Measurements from ENCODE around the gene CCL4. TPM values are rescaled to one million over a fixed set of nuclear protein-coding genes. Genes with fewer than 3 reads are reported as not detected.

CCL4 gene
- total RNA-seq, 1 donor from 2014 or later: not detected

GRCh38 chr17:36151891-36152638 is 48.4 kb downstream of the CCL4 start:
- no peaks in the 10 kb centered on the region for H3K4me1 Mint-ChIP-seq (ENCODE audit: low read depth)
- no peaks in the 10 kb centered on the region for H3K9me3 Mint-ChIP-seq (ENCODE audit: low read depth)
- no peak overlapping the region for H3K27ac Mint-ChIP-seq
- peaks cover 3% of the 10 kb centered on the region for H3K27me3 Mint-ChIP-seq
- H3K36me3 Mint-ChIP-seq (ENCODE audit: insufficient read depth): no peaks in the 10 kb centered on the region
- no peak for TF ChIP-seq CTCF (IDR thresholded peaks at IDR 0.05; ENCODE audit: unreplicated experiment)
- H3K4me3 Mint-ChIP-seq (ENCODE audit: low read depth): no peak overlapping the region
- DNase-seq (ENCODE audit: low spot score, unreplicated experiment): no peak

GRCh38 chr17:36152639-36153120 is 49.1 kb downstream of the CCL4 start:
- DNase-seq (ENCODE audit: low spot score, unreplicated experiment): no peak

DNA sequence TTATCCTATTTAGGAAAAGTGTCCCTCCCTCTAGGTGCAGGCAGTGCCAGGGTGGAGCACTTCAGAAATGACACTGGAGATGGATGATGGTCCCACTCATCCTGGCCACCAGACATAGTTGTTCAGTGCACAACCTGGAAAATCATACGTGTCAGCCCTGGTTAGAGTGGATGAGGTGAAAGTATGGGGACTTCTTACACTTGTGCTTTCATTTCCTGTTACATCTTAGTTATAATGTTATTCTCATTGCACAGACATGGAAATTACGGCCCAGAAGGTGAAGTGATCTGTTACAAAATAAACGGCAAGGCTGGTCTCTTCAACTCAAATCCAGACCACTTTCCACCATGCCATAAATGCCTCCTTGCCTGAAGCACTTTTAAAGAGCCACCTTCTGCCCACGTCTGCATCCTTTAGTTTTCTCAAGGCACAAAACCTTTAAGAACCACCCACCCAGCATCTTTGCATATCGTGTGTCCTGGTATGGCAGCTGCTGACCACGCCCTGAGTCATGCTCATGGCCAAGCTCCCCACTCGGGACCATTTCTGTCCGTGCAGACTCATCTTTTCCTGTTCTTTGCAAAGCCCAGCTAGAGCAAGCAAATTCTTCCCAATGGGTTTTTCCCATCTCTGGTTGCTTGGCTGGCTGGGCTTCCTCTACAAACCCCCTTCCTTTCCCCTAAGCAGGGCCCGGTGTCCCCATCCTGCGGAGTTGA is 50.4 kb downstream of the CCL4 start:
- no peak for TF ChIP-seq CTCF (IDR thresholded peaks at IDR 0.05; ENCODE audit: unreplicated experiment)
- Mint-ChIP-seq H3K36me3 (ENCODE audit: insufficient read depth) (no peaks in the 10 kb centered on the region), H3K9me3 (ENCODE audit: low read depth) (no peaks in the 10 kb centered on the region), H3K27me3 (peaks cover 3% of the 10 kb centered on the region), H3K4me3 (ENCODE audit: low read depth) (no peak overlapping the region), H3K27ac (no peak overlapping the region), H3K4me1 (ENCODE audit: low read depth) (no peaks in the 10 kb centered on the region)
- no peak for DNase-seq (ENCODE audit: low spot score, unreplicated experiment)

More at GRCh38 chr17:36152639-36153120, 49.1 kb downstream of the CCL4 start:
- Mint-ChIP-seq H3K27me3 (peaks cover 3% of the 10 kb centered on the region), H3K27ac (peak overlapping the region; percentile 44), H3K36me3 (ENCODE audit: insufficient read depth) (no peaks in the 10 kb centered on the region), H3K4me3 (ENCODE audit: low read depth) (no peak overlapping the region), H3K9me3 (ENCODE audit: low read depth) (no peaks in the 10 kb centered on the region), H3K4me1 (ENCODE audit: low read depth) (no peaks in the 10 kb centered on the region)
- peak; percentile 15 for TF ChIP-seq CTCF (IDR thresholded peaks at IDR 0.05; ENCODE audit: unreplicated experiment)

Other genes starting within 250 kb of the CCL4 start
- gene HEATR9, start 234.9 kb upstream of the CCL4 start, total RNA-seq: not detected in 2 replicates
- not detected in 2 replicates for gene CCL5, start 223.5 kb upstream of the CCL4 start, total RNA-seq
- gene RDM1, start 173.1 kb upstream of the CCL4 start, total RNA-seq: 4.2 and 4.8 TPM in 2 replicates
- not detected in 2 replicates for gene LYZL6, start 160.1 kb upstream of the CCL4 start, total RNA-seq
- not detected in 2 replicates for gene CCL16, start 122.3 kb upstream of the CCL4 start, total RNA-seq
- not detected in 2 replicates for gene CCL14, start 117.1 kb upstream of the CCL4 start, total RNA-seq
- 0.29 TPM in 1 of 2 replicates, not detected in the other for gene CCL15, start 102.3 kb upstream of the CCL4 start, total RNA-seq
- gene CCL23, start 85.9 kb upstream of the CCL4 start, total RNA-seq: not detected in 2 replicates
- gene CCL18, start 39.6 kb upstream of the CCL4 start, total RNA-seq: not detected in 2 replicates
- not detected in 2 replicates for gene CCL3, start 13.7 kb upstream of the CCL4 start, total RNA-seq
- gene TBC1D3B, start 72.8 kb downstream of the CCL4 start, total RNA-seq: 27.1 and 30.1 TPM in 2 replicates
- 0.82 and 1.7 TPM in 2 replicates for gene CCL3L1, start 92.9 kb downstream of the CCL4 start, total RNA-seq
- gene CCL4L2, start 107.2 kb downstream of the CCL4 start, total RNA-seq: not detected in 2 replicates
- 0.77 and 1.9 TPM in 2 replicates for gene TBC1D3I, start 160.7 kb downstream of the CCL4 start, total RNA-seq
- gene TBC1D3G, start 220.1 kb downstream of the CCL4 start, total RNA-seq: not detected in 2 replicates